HepG2 (cell line): ENCODE measurements around the gene TP53TG5. TPM values are rescaled to one million over a fixed set of nuclear protein-coding genes. Genes with fewer than 3 reads are reported as not detected.

Source experiments
- ARNTL ChIP-seq: sonication (generic); formaldehyde crosslinking; IDR thresholded peaks from 2 replicates; pipeline ENCODE4 v1.4.0; 2020; ENCODE audit warnings: mild to moderate bottlenecking, missing genetic modification reagents
- ASH2L ChIP-seq: fragments of 300-600, 200-600 bp; sonication (generic); IDR thresholded peaks from 2 replicates; pipeline ENCODE4 v1.7.0; 2017; ENCODE audit warnings: low read depth, mild to moderate bottlenecking, moderate library complexity, mixed read lengths, low read length; ENCODE audit not compliant: insufficient read length
- ATF3 ChIP-seq: sonication (generic); formaldehyde crosslinking; IDR thresholded peaks from 2 replicates; pipeline ENCODE4 v1.4.0; 2020; ENCODE audit warnings: missing genetic modification reagents
- CEBPG ChIP-seq: IDR thresholded peaks from 2 replicates; pipeline ENCODE4 v1.6.1; 2016
- EEA1 ChIP-seq: sonication (generic); formaldehyde crosslinking; IDR thresholded peaks from 2 replicates; pipeline ENCODE4 v1.5.1; 2020; ENCODE audit warnings: mild to moderate bottlenecking, missing genetic modification reagents, borderline replicate concordance
- FOXO4 ChIP-seq: sonication (generic); formaldehyde crosslinking; conservative IDR thresholded peaks from 2 replicates; pipeline ENCODE4 v1.8.1; 2023; ENCODE audit warnings: missing genetic modification reagents
- GABPB1 ChIP-seq: IDR thresholded peaks from 2 replicates; pipeline ENCODE4 v1.6.1; 2016; ENCODE audit warnings: mild to moderate bottlenecking, missing genetic modification reagents, moderate library complexity, missing compliant biosample characterization
- HOMEZ ChIP-seq: IDR thresholded peaks from 2 replicates; pipeline ENCODE4 v1.6.1; 2016; ENCODE audit warnings: low read depth
- KLF12 ChIP-seq: sonication (generic); formaldehyde crosslinking; IDR thresholded peaks from 2 replicates; pipeline ENCODE4 v1.4.0; 2020; ENCODE audit warnings: missing genetic modification reagents, borderline replicate concordance
- MEIS2 ChIP-seq: sonication (generic); formaldehyde crosslinking; IDR thresholded peaks from 2 replicates; pipeline ENCODE4 v1.9.0; 2021; ENCODE audit warnings: mild to moderate bottlenecking, missing genetic modification reagents
- MIER2 ChIP-seq: IDR thresholded peaks from 2 replicates; pipeline ENCODE4 v1.6.1; 2016; ENCODE audit warnings: missing biosample characterization, missing genetic modification reagents
- NCOR1 ChIP-seq: fragments of 200-600 bp; sonication (generic); IDR thresholded peaks from 2 replicates; pipeline ENCODE4 v1.7.0; 2017; ENCODE audit warnings: antibody characterized with exemption, low read length, borderline replicate concordance
- PCBP1 ChIP-seq: fragments of 200-400 bp; formaldehyde crosslinking; IDR thresholded peaks from 2 replicates; pipeline ENCODE4 v1.6.1; 2017; ENCODE audit warnings: mild to moderate bottlenecking, low read depth, low read length, borderline replicate concordance
- RAD21 ChIP-seq: fragments of 450-650 bp; formaldehyde crosslinking; IDR thresholded peaks from 2 replicates; pipeline ENCODE4 v1.5.0; 2020; ENCODE audit warnings: mild to moderate bottlenecking
- RBAK ChIP-seq: sonication (generic); formaldehyde crosslinking; IDR thresholded peaks from 2 replicates; pipeline ENCODE4 v1.5.1; 2020; ENCODE audit warnings: mild to moderate bottlenecking, missing genetic modification reagents
- SALL1 ChIP-seq: sonication (generic); formaldehyde crosslinking; IDR thresholded peaks from 2 replicates; pipeline ENCODE4 v1.8.0; 2022; ENCODE audit warnings: mild to moderate bottlenecking, missing genetic modification reagents
- SKI ChIP-seq: fragments of 450-650 bp; IDR thresholded peaks from one replicate; pipeline ENCODE4 v1.6.1; 2018; ENCODE audit warnings: mild to moderate bottlenecking; ENCODE audit not compliant: partially characterized antibody
- ZFY ChIP-seq: sonication (generic); formaldehyde crosslinking; IDR thresholded peaks from 2 replicates; pipeline ENCODE4 v1.4.0; 2020; ENCODE audit warnings: missing genetic modification reagents
- ZNF235 ChIP-seq: sonication (generic); formaldehyde crosslinking; IDR thresholded peaks from 2 replicates; pipeline ENCODE4 v1.8.1; 2023; ENCODE audit warnings: mild to moderate bottlenecking, missing genetic modification reagents, borderline replicate concordance
- ZNF251 ChIP-seq: sonication (generic); formaldehyde crosslinking; IDR thresholded peaks from 2 replicates; pipeline ENCODE4 v1.9.0; 2021; ENCODE audit warnings: mild to moderate bottlenecking, missing genetic modification reagents
- ZNF331 ChIP-seq: sonication (generic); formaldehyde crosslinking; IDR thresholded peaks from 2 replicates; pipeline ENCODE4 v1.4.0; 2020; ENCODE audit warnings: missing genetic modification reagents
- ZNF709 ChIP-seq: sonication (generic); formaldehyde crosslinking; IDR thresholded peaks from 2 replicates; pipeline ENCODE4 v1.5.0; 2020; ENCODE audit warnings: mild to moderate bottlenecking, missing genetic modification reagents
- ZNF720 ChIP-seq: sonication (generic); formaldehyde crosslinking; IDR thresholded peaks from 2 replicates; pipeline ENCODE4 v1.4.0; 2020; ENCODE audit warnings: missing genetic modification reagents
- ZNF781 ChIP-seq: sonication (generic); formaldehyde crosslinking; IDR thresholded peaks from 2 replicates; pipeline ENCODE4 v1.5.1; 2020; ENCODE audit warnings: borderline replicate concordance, mild to moderate bottlenecking, missing genetic modification reagents; ENCODE audit errors: not compliant biosample characterization
- polyA plus RNA-seq, 8 experiments: library from polyadenylated mRNA; depleted of rRNA in 3 of 8; stranded (reverse) in 7 of 8; unstranded in 1 of 8; fragments of >200 nt; fragmentation: Illumina TruSeq in 4 of 8; extraction: Trizol in 4 of 8; gene quantifications; 2 replicates each; pipeline versions ENCODE4 v1.2.1 to v1.2.3, GENCODE V29; 2011 to 2016; ENCODE audit warnings: low read depth in 4 of 8, missing spikeins in 1 of 8, mixed read lengths in 1 of 8; ENCODE audit not compliant: insufficient read depth in 1 of 8
- total RNA-seq, 5 experiments: library from RNA; depleted of rRNA; stranded (reverse); fragments of >200 nt; fragmentation: Illumina TruSeq; extraction: Trizol; gene quantifications; 2 replicates each; pipeline ENCODE4 v1.2.3, GENCODE V29; 2016; ENCODE audit warnings: low read depth in 1 of 5
- TF ChIP-seq, protein P1 (sequence below): sonication (generic); formaldehyde crosslinking; IDR thresholded peaks from 2 replicates; pipeline ENCODE4 v1.5.0; 2020; ENCODE audit warnings: mild to moderate bottlenecking, low read depth, missing genetic modification reagents, borderline replicate concordance
- TF ChIP-seq, protein P2 (sequence below): sonication (generic); formaldehyde crosslinking; IDR thresholded peaks from 2 replicates; pipeline ENCODE4 v1.9.0; 2022; ENCODE audit warnings: missing genetic modification reagents, mild to moderate bottlenecking, borderline replicate concordance

The TP53TG5 gene
- total and polyA plus RNA-seq, 2 of the 13 experiments (the other 11 are each of a cell fraction or from before 2014, with no cell fraction given) = 0.11 TPM; not detected in 1

DNA sequence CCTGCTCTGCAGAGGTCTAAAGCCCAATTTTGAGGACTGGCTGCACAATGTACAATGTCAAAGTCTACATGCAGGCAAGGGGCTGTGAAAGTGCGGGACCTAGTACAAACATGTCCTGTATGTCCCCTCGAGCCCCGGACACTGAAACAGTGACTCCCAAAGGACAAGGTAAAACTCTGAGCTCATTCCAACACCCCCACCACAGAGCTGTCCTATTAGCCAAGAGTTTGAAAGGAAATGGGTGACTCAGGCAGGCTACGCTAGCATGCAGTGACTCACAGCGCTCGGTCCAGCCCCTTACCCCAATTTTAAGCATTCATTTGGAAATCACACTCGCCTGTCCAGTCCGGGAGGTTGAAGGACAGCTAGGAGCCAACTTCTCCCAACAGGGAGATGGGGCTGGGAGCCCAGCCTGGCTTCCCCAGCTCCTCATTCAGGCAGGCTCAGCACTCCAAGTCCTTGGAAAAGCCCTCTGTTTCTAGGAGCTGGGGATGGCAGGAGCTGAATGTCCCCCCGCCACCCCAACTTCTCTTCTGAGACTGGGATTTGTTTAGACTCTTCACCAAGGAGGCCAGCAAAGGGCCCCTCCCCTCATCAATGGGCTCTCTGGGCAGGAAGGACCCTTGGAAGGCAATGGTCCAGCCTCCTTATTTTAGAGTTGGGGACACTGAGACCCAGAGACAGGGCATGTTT is 33.8 kb downstream of the TP53TG5 start (continued):
- no peak; the same call in 1 of the 2 replicates for TF ChIP-seq ZFY
- no peak for TF ChIP-seq EEA1 (CRISPR knock-in tag)
- peak; percentile 89; the same call in 1 of the 2 replicates for TF ChIP-seq NCOR1
- TF ChIP-seq KLF12 (CRISPR knock-in tag) = 0 out of 2 replicates have a peak, but pooled peaks have one; percentile 29
- TF ChIP-seq FOXO4 = no peak
- no peak for TF ChIP-seq RBAK
- no peak for TF ChIP-seq ZNF331 (CRISPR knock-in tag)
- TF ChIP-seq CEBPG (CRISPR knock-in tag) = peak; percentile 82
- TF ChIP-seq ASH2L = no peak
- no peak for TF ChIP-seq ZNF720 (CRISPR knock-in tag)
- peak; percentile 86 for TF ChIP-seq ATF3 (CRISPR knock-in tag)
- TF ChIP-seq ZNF235 = 0 out of 2 replicates have a peak, but pooled peaks have one; percentile 26
- TF ChIP-seq HOMEZ (CRISPR knock-in tag) = peak; percentile 54; the same call in 1 of the 2 replicates
- peak; percentile 57 for TF ChIP-seq GABPB1 (CRISPR knock-in tag)
- no peak for TF ChIP-seq MIER2
- no peak for TF ChIP-seq ZNF709
- 0 out of 2 replicates have a peak, but pooled peaks have one; percentile 38 for TF ChIP-seq ARNTL (CRISPR knock-in tag)
- no peak; the same call in 1 of the 2 replicates for TF ChIP-seq RAD21 (CRISPR knock-in tag)
- TF ChIP-seq PCBP1 = no peak
- TF ChIP-seq ZNF251 = no peak
- peak; percentile 92 for TF ChIP-seq SKI
- peak; percentile 83 for TF ChIP-seq MEIS2 (CRISPR knock-in tag)
- peak; percentile 76 for TF ChIP-seq SALL1 (CRISPR knock-in tag)
- TF ChIP-seq, protein P1, sequence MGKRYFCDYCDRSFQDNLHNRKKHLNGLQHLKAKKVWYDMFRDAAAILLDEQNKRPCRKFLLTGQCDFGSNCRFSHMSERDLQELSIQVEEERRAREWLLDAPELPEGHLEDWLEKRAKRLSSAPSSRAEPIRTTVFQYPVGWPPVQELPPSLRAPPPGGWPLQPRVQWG (CRISPR knock-in tag) = no peak
- TF ChIP-seq, protein P2, sequence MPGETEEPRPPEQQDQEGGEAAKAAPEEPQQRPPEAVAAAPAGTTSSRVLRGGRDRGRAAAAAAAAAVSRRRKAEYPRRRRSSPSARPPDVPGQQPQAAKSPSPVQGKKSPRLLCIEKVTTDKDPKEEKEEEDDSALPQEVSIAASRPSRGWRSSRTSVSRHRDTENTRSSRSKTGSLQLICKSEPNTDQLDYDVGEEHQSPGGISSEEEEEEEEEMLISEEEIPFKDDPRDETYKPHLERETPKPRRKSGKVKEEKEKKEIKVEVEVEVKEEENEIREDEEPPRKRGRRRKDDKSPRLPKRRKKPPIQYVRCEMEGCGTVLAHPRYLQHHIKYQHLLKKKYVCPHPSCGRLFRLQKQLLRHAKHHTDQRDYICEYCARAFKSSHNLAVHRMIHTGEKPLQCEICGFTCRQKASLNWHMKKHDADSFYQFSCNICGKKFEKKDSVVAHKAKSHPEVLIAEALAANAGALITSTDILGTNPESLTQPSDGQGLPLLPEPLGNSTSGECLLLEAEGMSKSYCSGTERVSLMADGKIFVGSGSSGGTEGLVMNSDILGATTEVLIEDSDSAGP (CRISPR knock-in tag) = no peak
- TF ChIP-seq ZNF781 (CRISPR knock-in tag) = peak; percentile 64
